ENCODE results near the gene SRXN1. TPM values are rescaled to one million over a fixed set of nuclear protein-coding genes. Genes with fewer than 3 reads are reported as not detected.

The SRXN1 gene
- total and polyA plus RNA-seq, 2 donors (not counting 3 experiments of a cell fraction or from before 2014, with no cell fraction given): 19.3 to 24.9 TPM

DNA sequence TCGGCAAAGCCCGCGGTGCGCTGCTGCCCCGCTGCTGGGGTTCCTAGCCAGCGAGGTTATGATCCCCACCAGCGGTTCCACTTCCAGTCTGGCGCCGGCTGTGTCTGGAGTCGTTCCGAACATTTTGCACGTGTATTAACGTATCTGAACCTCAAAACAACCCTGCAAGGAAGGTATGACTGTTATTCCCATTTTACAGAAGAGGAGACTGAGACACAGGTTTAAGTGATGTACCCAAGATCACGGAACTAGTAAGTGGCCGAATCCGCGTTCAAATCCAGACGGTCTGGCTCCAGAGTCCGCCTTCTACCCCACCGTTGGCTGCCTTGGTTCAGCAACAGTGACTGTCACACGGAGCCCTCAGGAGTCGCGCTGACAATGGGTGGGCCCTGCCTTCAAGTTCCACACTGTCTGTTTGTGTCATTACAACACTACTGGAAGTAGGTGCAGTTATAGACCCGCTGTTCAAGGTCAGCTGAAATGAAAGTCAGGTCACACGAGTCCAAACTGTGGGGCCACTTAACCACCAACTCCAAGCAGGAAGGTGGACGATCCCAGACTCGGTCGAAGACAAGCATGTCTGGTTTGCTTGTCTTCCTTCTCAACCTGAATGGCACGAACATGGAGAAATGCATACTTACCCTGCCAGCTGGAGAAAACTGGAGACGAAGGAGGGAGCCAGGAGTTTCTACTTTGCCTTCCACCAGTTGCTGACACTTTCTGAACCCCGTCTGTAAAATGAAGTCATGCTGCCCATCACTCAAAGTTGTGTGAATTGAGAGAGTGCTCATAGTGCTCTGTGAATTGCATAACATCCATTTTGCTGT is 803 bp upstream of the SRXN1 start:
- peak overlapping the region; percentile 77 for H3K4me2 ChIP-seq (ENCODE audit: insufficient read depth, low read length)
- DNase-seq (ENCODE audit: low read depth, low spot score) (no peak), FAIRE-seq (peak; percentile 26)
- peak overlapping the region; percentile 76 for H3K9ac ChIP-seq (replicated peaks; ENCODE audit: extremely low read depth, insufficient read depth, low read length)
- no peaks in the 10 kb centered on the region for H3K9me1 ChIP-seq (replicated peaks; ENCODE audit: control insufficient read depth, extremely low read depth, insufficient read depth, low read length)
- peak overlapping the region in 2 of 3 experiments; percentile 44 to 71 for H3K4me3 ChIP-seq (replicated peaks in 1 of 3; ENCODE audit: insufficient read depth in 1 of 3, low read depth in 1 of 3, low read length in 3 of 3)
- TF ChIP-seq, protein P1, sequence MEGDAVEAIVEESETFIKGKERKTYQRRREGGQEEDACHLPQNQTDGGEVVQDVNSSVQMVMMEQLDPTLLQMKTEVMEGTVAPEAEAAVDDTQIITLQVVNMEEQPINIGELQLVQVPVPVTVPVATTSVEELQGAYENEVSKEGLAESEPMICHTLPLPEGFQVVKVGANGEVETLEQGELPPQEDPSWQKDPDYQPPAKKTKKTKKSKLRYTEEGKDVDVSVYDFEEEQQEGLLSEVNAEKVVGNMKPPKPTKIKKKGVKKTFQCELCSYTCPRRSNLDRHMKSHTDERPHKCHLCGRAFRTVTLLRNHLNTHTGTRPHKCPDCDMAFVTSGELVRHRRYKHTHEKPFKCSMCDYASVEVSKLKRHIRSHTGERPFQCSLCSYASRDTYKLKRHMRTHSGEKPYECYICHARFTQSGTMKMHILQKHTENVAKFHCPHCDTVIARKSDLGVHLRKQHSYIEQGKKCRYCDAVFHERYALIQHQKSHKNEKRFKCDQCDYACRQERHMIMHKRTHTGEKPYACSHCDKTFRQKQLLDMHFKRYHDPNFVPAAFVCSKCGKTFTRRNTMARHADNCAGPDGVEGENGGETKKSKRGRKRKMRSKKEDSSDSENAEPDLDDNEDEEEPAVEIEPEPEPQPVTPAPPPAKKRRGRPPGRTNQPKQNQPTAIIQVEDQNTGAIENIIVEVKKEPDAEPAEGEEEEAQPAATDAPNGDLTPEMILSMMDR (IDR thresholded peaks at IDR 0.05; ENCODE audit: extremely low read depth in 1 of 2, insufficient read depth in 1 of 2, low read depth in 1 of 2, low read length in 2 of 2): no peak
- TF ChIP-seq, protein P2, sequence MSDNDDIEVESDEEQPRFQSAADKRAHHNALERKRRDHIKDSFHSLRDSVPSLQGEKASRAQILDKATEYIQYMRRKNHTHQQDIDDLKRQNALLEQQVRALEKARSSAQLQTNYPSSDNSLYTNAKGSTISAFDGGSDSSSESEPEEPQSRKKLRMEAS (IDR thresholded peaks at IDR 0.05; ENCODE audit: insufficient read depth, insufficient read length): no peak
- TF ChIP-seq POLR2A (IDR thresholded peaks at IDR 0.05; ENCODE audit: low read depth, low read length) (no peak), MYC (IDR thresholded peaks at IDR 0.05; ENCODE audit: low read depth, low read length) (no peak), EZH2 (IDR thresholded peaks at IDR 0.05; ENCODE audit: borderline replicate concordance, low read depth, low read length, severe bottlenecking) (no peak)
- CTCF ChIA-PET: interaction anchor here (3.7 kb wide), 1 partner anchor 13 kb away, joined by 24 read pairs; no protein-coding TSS in a partner anchor
- dilution Hi-C loops (cut with MboI; ENCODE audit: extremely low pct_ligation_motif_present, low sequenced_read_pairs): no loop called here
- POLR2A ChIA-PET: no interaction called here
- H3K27me3 ChIP-seq (ENCODE audit: control insufficient read depth in 2 of 2, insufficient read depth in 2 of 2, low read length in 2 of 2): peaks cover 17% of the 10 kb centered on the region in 2 experiments
- peaks cover 0 to under 1% of the 10 kb centered on the region in 2 experiments for H3K36me3 ChIP-seq (ENCODE audit: control insufficient read depth in 2 of 2, extremely low read depth in 1 of 2, insufficient read depth in 2 of 2, low read length in 2 of 2)
- H3K4me1 ChIP-seq (ENCODE audit: control insufficient read depth, extremely low read depth, insufficient read depth, low read length): peaks cover 15% of the 10 kb centered on the region
- intact Hi-C loops (cut with micrococcal nuclease): loop anchor here (1.0 to 2.0 kb wide), 2 partner anchors 111 to 179 kb away; partner anchors contain the start of genes CSNK2A1 and FAM110A
- peak overlapping the region; percentile 56 for H2AFZ ChIP-seq (ENCODE audit: low read depth, low read length)
- H3K9me3 ChIP-seq (replicated peaks; ENCODE audit: control insufficient read depth, insufficient read depth, low read length): no peaks in the 10 kb centered on the region
- peaks cover 25% of the 10 kb centered on the region for H3K79me2 ChIP-seq (ENCODE audit: control insufficient read depth, insufficient read depth, low read length)
- peak overlapping the region; percentile 50 for H3K27ac ChIP-seq (ENCODE audit: insufficient read depth, low read depth, low read length)
- BruUV-seq (replicated peaks): TSS peak; percentile 77
- H4K20me1 ChIP-seq (replicated peaks; ENCODE audit: control insufficient read depth, extremely low read depth, insufficient read depth, low read length): no peaks in the 10 kb centered on the region
